GM18498 (cell line): Measurements from ENCODE around the gene GRM7.

Experiments used
- ATAC-seq: cut with Tn5 transposase; IDR thresholded peaks from one replicate; pipeline ENCODE4 v1.9.1; 2021; ENCODE audit warnings: mild to moderate bottlenecking, moderate library complexity; ENCODE audit not compliant: unreplicated experiment

GRM7 gene

DNA sequence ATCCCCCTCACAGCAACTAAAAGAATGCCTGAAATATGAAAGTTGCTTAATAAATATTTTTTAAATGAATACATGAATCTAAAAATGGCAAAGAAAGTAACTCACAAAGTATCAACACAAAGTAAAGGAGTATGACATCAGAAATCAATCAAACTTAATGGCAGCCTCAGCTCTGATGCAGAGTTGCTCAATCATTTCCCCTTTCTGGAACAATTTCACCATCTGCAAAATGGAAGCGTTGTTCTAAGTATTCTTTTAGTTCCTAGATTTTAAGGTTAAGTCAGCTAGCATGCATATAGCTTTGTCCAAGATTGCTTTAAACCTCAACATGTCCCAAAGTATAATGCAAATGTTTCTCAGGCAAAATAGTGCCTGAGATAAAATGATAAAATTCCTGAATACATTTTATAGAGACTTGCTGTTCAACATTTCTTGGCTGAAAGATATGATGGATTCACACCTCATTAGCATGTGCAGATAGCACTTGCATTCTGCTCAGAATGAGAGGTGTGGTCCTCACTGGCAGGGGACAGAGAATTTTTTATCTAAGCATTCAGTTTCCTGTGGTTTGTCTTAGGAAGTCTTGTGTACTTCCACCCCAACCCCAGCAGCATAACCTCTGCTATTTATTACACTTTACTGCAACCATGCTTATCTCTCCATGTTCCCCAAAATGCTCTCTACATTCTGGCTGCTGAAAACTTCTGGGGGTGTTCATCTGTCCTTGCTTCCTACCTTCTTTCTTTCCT, 429.3 kb downstream of the GRM7 start:
- no peak for ATAC-seq

DNA sequence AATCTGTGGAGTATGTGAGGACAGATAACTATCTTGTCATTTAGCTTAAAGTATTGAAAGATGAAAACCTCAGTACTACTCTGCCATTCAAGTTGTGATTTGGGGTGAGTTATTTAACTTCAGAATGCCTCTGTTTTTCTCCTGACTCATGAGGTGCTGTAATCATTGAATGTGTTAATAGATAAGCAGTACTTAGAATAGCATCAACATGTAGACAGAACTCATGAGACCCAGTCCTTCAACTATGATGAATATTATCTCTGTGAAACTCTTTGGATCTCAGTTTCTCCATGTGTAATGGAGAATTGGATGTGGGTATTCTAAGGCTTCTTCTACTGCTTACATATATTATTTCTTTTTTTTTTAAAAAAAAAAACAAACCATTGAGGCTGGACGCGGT, 431.4 kb downstream of the GRM7 start:
- ATAC-seq: no peak

DNA sequence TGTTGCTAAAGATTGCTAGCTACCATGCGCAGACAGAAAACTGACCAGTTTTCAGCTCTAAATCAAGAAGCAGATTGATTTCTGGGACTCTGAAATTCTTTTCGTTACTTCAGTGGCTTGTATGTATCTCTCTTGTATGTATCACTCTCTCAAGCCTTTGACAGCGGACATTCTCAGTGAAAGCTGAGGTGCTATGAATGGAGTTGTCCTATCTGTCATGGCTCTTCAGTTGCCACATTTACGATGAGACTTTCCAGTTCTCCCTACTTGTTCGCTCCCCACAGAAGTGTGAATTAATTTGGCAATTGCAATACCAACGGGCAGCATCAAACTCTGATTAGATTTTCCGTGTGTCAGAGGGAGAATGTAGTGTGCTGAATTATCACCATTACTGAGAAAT, 432.4 kb downstream of the GRM7 start:
- ATAC-seq: no peak

DNA sequence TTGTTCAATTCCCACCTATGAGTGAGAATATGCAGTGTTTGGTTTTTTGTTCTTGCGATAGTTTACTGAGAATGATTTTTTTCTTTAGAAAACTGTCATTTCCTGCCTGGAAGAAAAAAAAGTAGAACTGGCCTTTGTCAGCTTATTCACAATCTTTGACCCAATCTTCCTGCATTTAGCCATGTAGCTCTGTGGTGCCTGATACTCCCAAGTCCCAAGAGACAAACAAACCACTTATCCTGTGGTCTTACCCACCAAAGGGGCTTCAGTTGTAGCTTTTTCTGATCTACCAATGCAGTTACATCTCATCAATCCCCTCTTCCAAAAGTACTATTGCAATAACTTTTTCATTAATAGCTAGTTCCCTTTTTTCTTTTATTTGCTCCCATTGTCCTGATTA, 444.6 kb downstream of the GRM7 start:
- no peak for ATAC-seq

- no peak for ATAC-seq
Observed at GRCh38 chr3:7306901-7307300, 446.0 kb downstream of the GRM7 start.

GRCh38 chr3:7307410-7307809, 446.5 kb downstream of the GRM7 start:
- no peak for ATAC-seq

DNA sequence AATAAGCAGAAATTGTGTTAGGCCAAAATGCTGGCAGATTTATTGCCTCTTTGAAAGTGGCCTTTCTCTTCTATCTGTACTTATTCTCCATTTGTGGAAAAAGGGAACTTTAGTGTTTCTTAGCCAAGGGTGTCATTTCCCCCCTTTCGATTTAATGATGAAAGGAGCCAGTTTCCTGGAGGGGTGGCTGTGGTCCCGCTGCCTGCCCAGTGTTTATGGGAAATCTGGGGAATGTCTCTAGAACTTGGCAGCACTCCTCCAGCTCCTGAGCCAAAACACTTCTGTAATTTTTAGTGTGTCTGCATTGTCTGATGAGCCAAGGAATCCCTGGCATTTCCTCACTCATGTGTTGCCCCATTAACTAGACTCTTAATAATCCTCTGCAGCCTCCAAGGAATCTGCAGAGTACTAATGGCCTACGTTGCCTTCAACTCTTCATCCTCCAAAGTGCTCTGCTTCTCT, 448.8 kb downstream of the GRM7 start:
- no peak for ATAC-seq

DNA sequence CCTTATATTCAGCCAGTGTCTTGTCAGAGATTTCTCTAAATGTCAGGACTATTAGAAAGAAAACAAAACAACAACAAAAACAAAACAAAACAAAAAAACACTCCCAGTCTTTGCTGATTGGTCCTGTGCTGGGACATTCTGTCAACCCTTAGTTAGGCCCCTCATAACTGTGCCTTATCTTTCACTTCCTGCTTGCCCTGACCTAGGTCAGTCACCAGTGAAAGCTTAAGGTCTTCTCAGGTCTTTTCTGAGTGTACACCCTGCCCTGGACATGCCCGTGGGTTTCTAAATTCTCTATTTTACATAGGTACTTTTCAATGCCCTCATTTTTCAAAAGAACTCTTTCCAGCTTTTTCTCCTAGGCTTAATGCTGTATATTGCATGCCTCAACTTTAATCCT, 454.1 kb downstream of the GRM7 start:
- ATAC-seq: no peak

DNA sequence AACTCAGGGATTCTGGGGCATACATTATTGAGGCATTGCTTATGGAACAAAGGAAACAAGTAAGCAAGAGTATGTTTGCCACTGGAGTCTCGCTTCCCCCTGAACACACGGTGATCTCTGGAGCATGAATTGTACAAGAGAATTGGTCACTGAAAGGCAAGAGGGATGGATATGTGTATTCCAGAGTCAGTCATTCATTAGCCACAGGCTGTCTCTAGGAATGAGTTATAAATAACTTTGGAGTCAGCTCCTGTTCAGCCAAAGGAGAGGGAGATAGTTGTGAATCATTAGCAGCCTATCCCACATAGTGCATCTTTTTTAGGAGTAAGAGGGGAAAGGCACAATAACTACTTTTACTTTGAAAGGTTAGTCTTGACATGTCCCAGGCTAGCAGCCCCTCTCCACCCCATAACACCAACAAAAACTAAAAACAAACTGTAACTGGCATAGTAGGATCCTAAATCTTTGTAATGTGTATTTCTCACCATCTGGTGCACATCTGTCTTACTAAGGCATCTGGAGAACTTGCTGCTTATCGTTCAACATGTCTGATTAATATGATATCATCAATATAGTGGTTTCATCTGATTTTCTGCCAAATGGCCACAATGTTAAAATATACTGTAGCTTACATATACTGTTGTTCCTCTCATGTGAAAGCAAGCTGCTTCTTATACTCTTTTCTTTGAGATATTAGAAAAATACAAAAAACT, 462.2 kb downstream of the GRM7 start:
- no peak for ATAC-seq

- ATAC-seq: no peak
Observed at GRCh38 chr3:7328339-7328738, 467.4 kb downstream of the GRM7 start.

- ATAC-seq: no peak
Observed at GRCh38 chr3:7332696-7333095, 471.8 kb downstream of the GRM7 start.

- ATAC-seq: no peak
Observed at GRCh38 chr3:7333125-7333524, 472.2 kb downstream of the GRM7 start.

DNA sequence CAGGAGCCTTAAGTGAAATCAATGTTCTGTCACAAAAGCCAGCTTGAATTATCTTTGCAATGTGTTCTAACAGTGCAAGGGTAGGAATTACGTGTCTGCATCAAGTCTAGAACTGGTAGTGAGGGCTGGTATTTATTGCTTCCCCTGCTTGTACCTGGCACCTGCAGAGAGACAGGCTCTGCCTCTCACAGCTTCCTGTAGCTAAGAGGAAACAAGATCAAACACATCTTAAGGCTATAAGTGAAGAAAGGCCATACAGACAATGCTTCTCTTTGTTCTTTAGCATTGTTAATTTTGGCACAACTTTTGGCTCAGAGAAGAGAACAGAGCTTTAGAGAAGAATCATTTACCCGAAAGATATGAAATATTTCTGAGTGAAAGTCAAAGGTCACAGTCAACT, 479.9 kb downstream of the GRM7 start:
- ATAC-seq: no peak

GRCh38 chr3:7346364-7346763, 485.4 kb downstream of the GRM7 start:
- no peak for ATAC-seq

GRCh38 chr3:7357101-7357500, 496.2 kb downstream of the GRM7 start:
- ATAC-seq: no peak

DNA sequence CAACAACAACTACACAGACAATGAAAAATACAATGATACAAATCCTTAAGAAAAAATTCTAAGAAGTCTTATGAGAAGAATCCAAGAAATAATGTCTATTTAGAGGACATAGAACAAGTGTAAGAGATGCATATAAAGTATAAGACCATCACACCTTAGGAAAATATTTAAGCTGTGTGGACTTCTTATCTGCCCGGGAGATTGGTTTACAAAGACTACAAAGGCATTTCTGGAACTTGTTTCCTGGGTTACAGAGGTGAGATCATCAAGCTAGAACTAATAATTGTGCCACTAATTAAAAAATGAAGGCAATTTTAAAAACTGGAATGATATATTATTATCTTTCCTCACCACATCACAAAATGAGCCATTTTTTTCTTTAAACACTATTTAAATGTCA, 507.1 kb downstream of the GRM7 start:
- ATAC-seq: no peak

DNA sequence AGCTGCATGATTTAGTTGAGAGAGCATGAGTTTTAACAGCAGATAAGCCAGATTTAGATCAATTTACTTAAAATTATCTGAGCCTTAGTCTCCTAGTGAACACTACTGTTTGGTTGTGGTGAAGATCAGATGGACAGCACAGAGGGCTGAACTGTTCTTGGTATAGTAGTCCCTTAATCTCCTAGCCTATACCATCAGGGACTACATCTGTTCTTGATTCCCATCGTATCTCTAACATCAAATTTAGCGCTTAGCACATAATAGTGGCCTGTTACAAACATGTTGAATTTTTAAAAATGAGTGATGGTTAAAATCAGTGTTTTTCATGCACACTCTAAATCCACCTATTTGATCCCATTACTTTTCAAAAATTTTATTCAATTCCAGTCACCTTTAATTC, 507.7 kb downstream of the GRM7 start:
- ATAC-seq: no peak

DNA sequence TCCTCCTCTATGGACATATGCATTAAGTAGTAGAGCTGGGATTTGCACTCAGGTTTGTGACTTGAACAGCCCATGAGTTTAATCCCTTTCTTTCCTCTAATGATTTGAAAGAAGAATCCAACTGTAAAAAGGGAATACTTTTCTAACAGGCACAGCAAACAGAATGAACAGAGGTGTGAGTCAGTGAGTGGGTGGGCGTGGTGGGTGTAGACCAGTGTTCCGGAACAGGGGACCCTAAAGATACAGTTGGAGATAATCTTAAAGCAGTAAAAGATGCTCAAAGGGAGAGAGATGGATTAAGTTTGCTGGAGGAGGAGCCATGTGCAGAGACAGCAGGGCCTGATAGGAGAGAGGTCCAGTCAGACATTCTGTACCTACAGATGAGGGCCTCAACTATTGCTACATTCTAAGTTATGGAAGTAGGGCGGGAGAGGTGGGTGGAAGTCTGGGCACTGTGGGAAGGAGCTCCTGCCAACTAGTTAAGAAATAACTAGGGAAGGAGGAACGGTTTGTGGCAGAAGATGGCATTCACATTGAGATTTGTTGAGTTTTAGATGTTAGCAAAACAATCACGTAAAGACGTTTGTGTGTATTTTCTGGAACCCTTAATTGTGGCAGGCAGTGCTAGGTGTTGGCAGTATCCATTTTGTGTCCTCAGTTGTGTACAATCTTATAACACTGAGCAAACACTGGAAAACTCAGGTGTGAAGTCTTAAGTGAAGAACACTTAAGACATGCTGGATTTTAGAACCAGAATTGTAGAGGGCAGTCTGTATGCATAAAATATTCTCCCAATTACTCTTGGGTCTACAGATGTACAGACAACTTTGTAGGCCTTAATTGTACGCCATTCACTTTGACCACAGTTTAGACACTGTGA, 511.0 kb downstream of the GRM7 start:
- no peak for ATAC-seq

DNA sequence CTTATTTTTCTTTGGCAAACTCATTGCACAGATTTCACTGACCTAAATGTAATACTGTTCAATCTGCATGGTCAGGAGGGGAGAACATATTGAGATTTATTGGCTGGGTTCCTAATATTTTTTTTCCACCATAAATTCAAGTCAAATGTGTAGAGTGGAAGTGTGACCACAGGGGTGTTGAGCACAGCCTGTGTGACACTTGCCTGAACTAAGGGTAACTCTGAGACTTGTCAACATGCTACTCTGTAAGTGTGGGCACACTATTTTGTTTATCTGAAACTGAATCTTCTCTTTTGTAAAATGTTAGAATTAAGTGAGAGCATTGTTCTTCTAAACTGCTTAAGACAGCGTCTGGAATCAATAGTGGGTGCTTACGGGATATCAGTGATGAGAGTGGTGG, 516.2 kb downstream of the GRM7 start:
- no peak for ATAC-seq

DNA sequence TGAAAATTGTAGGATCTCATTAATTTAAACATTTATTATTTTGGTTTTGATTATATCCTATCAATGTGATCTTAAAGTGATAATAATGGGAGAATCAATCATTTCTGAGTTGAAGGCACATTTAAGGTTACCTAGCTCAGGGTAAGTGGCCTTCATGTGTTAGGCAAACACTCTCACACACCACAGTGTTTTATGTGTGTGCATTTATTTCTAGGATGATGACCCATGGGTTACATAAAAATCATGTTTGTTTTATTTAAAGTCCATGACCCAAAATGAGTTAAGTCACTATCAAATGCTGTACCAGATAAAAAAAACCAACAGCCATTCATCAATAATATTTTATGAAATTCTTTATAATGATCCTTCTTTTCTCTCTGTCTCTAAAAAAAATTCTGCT, 520.8 kb downstream of the GRM7 start:
- no peak for ATAC-seq

- ATAC-seq: no peak
Observed at GRCh38 chr3:7382293-7383010, 521.5 kb downstream of the GRM7 start.
